SH-SY5Y (cell line): Measurements from ENCODE around the gene SREBF1.

Source experiments
- GATA2 ChIP-seq: IDR thresholded peaks from 2 replicates; pipeline ENCODE4 v1.6.1; 2011; ENCODE audit warnings: mild to moderate bottlenecking, low read depth, low read length
- GATA3 ChIP-seq: IDR thresholded peaks from 2 replicates; pipeline ENCODE4 v1.6.1; 2011; ENCODE audit warnings: low read depth, mild to moderate bottlenecking, low read length, moderate library complexity

The SREBF1 gene

GRCh38 chr17:17849845-17850373, 13.1 kb upstream of the SREBF1 start:
- TF ChIP-seq GATA2: no peak
- TF ChIP-seq GATA3: no peak

- TF ChIP-seq GATA2 (no peak), GATA3 (no peak)
Observed at GRCh38 chr17:17849147-17849820, 12.5 kb upstream of the SREBF1 start.

DNA sequence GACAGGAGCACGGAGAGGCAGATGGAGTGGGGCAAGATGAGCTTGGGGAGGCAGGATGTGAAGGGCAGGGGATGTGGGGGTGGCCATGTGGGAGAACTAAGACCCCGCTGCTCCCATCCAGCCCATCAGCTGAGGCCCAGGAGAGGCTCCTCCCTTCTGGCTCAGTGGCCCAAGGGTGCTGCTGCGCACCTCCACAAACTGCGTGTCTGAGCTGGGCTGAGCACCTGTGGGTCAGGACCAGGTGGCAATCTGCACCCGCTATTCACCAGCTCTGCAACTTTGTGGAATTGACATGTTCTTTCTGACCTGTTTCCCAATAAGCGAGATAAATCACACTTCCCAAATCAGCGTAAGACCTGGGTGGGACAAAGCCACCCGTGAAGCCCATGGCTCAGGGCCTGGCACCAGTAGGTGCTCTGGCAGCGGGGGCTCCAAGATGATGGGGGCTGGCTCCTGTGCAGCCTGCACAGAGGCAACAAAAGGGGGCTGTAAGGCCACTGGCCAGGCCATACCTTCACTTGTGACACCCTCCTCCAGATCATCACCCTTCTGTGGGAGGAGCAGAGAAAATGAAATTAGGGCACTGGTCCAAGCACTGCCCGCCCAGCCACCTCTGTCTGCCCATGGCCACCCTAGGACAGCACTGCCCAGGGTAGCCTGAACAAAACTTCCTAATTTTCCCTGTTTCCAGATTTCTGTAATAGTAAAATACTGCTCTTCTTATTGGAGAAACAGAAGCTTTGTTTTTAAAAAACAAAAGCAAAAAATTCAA, 11.7 kb upstream of the SREBF1 start:
- no peak for TF ChIP-seq GATA2
- no peak for TF ChIP-seq GATA3

DNA sequence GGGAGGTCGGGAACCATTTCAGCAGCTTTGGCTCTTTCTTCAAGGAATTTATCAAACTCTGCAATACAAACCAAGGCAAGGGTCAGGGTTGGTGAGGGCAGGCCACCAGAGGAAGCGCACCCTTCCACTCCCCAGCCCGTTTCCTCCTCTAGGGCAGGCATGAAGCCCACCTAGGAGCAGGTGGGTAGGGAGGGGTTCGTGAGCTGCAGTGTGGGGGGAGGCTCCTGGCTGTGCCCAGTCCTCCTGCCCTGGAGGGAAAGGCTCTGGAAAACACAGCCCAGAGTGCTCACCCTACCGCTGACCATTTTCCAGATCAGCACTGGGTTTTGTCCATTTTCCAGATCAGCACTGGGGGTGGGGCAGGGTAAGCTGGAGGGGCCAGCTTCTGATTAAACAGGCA, 10.9 kb upstream of the SREBF1 start:
- no peak for TF ChIP-seq GATA2
- no peak for TF ChIP-seq GATA3

DNA sequence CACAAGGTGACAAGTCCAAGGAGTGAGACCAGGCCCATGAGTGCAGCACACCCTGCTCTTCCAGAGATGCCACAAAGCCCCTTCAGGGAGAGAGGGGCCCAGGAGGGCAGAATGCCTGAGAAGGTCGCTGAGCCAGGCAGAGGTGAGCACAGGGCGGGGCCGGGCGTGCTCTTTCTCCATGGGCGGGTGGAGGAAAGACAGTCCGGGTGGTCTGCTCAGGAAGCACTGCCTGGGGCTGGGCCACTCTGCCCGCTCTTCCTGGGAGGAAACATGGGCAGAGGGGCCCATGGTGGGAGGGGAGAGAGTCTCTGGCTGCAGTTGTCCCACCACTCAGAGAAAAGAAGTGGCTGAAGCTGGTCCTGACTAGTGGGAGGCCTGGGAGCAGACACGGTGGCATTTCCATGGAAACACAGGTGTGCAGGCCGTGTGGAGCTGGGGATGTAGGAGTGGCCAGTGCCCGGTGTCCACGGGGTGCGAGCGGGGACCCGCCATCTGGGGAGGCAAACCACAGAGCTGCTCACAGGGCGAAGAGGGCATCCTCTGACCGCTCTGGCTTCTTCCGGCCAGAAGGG, 10.4 kb upstream of the SREBF1 start:
- TF ChIP-seq GATA3: no peak
- TF ChIP-seq GATA2: no peak

- TF ChIP-seq GATA3 (no peak), GATA2 (no peak)
Observed at GRCh38 chr17:17846645-17847044, 9.9 kb upstream of the SREBF1 start.

GRCh38 chr17:17846003-17846402, 9.2 kb upstream of the SREBF1 start:
- no peak for TF ChIP-seq GATA2
- TF ChIP-seq GATA3: no peak

DNA sequence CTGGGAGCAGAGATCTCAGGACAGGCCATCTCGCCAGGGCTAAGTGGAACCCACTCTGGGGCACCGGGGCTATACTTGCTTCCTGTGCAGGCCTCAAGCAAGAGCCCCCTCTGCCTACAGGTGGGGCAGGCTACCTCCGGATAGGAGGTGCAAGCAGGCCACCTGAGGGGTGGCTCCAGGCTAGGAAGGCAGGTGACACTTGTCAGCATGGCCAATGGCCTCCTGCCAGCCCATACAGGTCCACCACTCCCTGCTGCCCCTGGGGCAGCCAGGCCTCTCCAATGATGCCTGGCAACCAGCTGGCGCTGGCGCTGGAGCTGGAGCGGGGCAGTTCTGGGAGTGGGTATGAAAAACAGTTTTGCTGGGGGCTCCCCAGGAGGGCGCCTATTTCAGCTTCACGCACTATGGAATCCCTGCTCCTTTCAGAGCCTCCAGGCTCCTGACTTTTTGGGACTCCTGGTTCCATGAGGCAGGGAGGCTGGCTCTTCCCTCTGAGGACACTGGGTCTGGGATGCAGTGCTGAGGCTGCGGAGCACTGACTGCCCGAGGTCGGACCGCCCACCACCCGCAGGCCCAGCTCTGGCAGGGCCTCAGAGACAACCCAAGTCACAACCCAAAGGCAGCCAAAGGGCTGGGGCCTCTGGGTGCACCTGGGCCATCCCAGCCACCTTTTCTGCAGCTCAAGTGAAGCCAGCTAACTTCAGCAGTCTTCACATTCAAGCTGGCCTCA, 8.4 kb upstream of the SREBF1 start:
- TF ChIP-seq GATA2: no peak
- TF ChIP-seq GATA3: no peak

- TF ChIP-seq GATA2 (no peak), GATA3 (no peak)
Observed at GRCh38 chr17:17844500-17844899, 7.7 kb upstream of the SREBF1 start.

DNA sequence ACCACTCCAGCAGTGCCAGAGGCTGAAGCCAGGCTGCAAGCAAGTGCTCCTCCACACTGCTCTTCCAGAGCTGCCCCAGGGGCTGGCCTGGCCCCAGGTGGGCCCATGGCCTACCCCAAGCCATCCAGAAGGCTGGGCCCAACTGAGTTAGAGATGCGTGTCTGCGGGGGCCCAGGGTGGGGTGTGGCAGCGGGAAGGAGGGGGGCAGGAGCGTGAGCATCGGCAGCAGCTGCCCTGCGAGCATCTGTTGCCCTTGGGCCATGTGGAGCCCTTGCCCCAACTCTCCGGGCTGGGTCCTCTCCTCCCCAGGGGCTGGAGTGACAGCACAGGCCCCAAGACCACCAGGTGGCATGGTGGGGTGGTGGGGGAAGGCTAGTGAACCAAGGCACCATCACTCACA, 7.3 kb upstream of the SREBF1 start:
- TF ChIP-seq GATA3 (no peak), GATA2 (no peak)

- TF ChIP-seq GATA3 (no peak), GATA2 (no peak)
Observed at GRCh38 chr17:17843096-17843495, 6.3 kb upstream of the SREBF1 start.

DNA sequence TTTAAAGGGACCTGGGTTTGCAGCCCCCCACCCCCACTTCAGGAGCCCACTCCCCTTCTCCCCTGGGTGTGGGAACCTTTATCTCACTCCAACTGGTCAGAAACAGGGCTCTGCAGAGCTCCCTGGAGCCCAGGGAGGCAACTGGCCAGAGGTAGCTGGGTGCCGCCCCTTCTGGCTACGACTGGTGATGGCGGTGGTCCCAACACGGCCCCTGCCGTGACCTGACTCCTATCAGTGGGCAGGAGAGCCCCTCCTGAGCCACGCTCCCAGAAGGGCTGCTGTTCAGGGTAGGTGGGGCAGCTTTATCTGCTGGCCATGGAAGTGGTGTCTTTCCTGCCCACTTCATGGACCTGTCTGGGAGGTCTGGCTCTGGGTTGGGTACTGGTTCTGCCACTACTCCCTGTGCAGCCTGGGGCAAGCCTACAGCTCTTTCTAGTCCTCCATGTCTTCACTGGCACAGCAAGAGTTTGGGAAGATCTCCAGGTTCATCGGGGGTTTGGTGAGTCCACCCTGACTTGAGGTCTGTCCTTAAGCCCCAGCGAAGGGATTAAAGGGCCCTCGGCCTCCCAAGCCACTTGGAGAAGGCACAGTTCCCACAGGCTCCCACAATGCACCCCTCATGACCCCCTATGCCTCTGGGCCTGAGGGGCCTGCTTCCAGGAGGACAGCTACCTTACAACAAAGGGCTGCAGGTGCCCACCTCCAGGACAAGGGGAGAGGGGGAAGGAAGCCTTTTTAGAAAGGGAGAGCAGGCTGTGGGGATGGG, 5.5 kb upstream of the SREBF1 start:
- TF ChIP-seq GATA2 (no peak), GATA3 (no peak)

DNA sequence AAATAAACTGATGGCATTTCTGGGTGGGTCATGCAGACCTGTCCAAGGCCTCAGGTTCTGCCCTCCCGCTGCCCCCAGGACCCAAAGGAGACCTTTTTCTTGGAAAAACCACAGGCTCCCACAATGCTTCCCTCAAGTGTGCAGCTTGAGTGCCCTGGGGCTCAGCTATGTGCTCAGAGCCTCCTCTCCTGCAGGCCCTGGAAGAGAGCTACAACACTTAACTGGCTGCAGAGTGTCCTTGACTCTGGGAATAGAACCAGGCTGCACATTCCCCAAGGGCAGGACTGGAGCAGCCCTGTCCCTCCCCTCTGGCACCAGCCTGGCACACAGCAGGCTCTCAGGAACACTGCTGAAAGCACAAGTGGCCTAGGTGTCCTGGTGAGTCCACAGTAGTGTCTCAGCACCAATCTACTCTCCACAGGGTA, 4.8 kb upstream of the SREBF1 start:
- no peak for TF ChIP-seq GATA2
